Skin of body (tissue), 3 donors: ENCODE data around the gene KBTBD4. TPM values are rescaled to one million over a fixed set of nuclear protein-coding genes. Genes with fewer than 3 reads are reported as not detected.
"Not testable (repeated sequence)": the region's sequence is repeated elsewhere in the genome, so short reads cannot be mapped to it uniquely, and the experiment has no call there.

Experiments used
- DNase-seq: peaks from one replicate; lab custom pipeline; 2025; lab: John Stamatoyannopoulos, UW
- small RNA-seq: library from RNA; depleted of rRNA; stranded (forward); fragments of <200 nt; gene quantifications from one replicate; pipeline ENCODE3, GENCODE V24; 2014; ENCODE audit warnings: low replicate concordance
- total RNA-seq: library from RNA; depleted of rRNA; stranded (reverse); fragments of >200 nt; gene quantifications from one replicate; pipeline ENCODE4 v1.2.3, GENCODE V29; 2014

Gene KBTBD4
- total RNA-seq, 1 donor from 2014 or later, result 15.7 TPM

DNA sequence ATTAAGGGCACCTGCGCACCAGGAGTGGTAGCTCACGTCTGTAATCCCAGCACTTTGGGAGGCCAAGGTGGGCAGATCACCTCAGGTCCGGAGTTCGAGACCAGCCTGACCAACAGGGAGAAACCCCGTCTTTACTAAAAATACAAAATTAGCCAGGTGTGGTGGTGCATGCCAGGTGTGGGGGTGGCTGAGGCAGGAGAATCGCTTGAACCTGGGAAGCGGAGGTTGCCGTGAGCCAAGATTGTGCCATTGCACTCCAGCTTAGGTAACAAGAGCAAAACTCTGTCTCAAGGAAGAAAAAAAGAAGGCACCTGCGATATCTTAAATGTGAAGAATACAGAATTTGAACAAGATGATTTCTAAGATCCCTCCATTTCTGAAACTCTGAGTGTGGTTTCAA, 52.7 kb downstream of the KBTBD4 start:
- not testable (repeated sequence) for DNase-seq

DNA sequence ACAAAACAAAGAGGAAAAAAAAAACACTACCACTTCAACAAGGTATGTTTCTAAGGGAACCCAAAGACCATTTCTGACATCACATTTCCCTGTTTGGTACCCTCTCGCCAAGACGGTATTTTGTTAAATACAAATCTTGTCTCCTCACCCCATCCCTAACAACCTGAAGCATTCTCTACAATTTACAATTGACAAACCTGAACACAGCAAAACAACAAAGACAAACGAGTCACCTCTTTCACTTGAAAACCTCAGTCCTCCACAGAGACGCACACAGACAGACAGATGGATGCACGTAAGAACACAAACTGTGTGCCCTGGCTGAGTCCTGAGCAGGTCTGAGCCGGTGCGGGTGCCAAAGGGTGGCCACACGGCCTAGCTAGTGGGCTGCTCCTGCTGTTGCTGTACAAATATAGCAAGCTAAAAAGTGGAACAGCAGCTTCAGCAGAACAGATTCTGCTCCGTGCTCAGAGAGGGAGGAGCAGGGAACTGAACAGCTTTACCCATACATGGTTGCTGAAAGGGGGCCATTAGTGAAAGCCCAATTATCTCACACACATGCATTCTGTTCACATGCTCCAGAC, 54.4 kb downstream of the KBTBD4 start:
- DNase-seq, result no peak

- DNase-seq, result no peak
These were observed 55.1 kb downstream of the KBTBD4 start for GRCh38 chr11:47523490-47524225.

Small RNA genes within 50 kb of the gene (small RNA-seq; reads per million reads assigned to genes)
- gene RN7SL652P (not detected), gene RNU5E-10P (0.24 reads per million, percentile 10 among the genes with 10 or more reads in this experiment)

Other genes starting within 250 kb of the KBTBD4 start
- 0.30 TPM for gene MYBPC3, start 226.3 kb downstream of the KBTBD4 start, total RNA-seq
- 7.5 TPM for gene SPI1, start 200.4 kb downstream of the KBTBD4 start, total RNA-seq
- gene SLC39A13, start 170.4 kb downstream of the KBTBD4 start, total RNA-seq, result 22.2 TPM
- gene PSMC3, start 152.5 kb downstream of the KBTBD4 start, total RNA-seq, result 79.6 TPM
- 2.5 TPM for gene RAPSN, start 129.8 kb downstream of the KBTBD4 start, total RNA-seq
- 102 TPM for gene CELF1, start 25.8 kb downstream of the KBTBD4 start, total RNA-seq
- gene PTPMT1, start 13.4 kb downstream of the KBTBD4 start, total RNA-seq, result 26.9 TPM
- 44.2 TPM for gene NDUFS3, start 104 bp upstream of the KBTBD4 start, total RNA-seq
- 0.99 TPM for gene FAM180B, start 7.7 kb upstream of the KBTBD4 start, total RNA-seq
- 1.3 TPM for gene C1QTNF4, start 15.4 kb upstream of the KBTBD4 start, total RNA-seq
- 34.4 TPM for gene MTCH2, start 63.6 kb upstream of the KBTBD4 start, total RNA-seq
- 1.1 TPM for gene AGBL2, start 136.4 kb upstream of the KBTBD4 start, total RNA-seq
- 171 TPM for gene FNBP4, start 188.4 kb upstream of the KBTBD4 start, total RNA-seq